SKM-1 (cell line): ENCODE measurements around the gene BRD1.
"Not testable (repeated sequence)": the region's sequence is repeated elsewhere in the genome, so short reads cannot be mapped to it uniquely, and the experiment has no call there.

Experiments
- DNase-seq: peaks from one replicate; lab custom pipeline; 2025; ENCODE audit not compliant: unreplicated experiment; lab: John Stamatoyannopoulos, UW

The BRD1 gene

DNA sequence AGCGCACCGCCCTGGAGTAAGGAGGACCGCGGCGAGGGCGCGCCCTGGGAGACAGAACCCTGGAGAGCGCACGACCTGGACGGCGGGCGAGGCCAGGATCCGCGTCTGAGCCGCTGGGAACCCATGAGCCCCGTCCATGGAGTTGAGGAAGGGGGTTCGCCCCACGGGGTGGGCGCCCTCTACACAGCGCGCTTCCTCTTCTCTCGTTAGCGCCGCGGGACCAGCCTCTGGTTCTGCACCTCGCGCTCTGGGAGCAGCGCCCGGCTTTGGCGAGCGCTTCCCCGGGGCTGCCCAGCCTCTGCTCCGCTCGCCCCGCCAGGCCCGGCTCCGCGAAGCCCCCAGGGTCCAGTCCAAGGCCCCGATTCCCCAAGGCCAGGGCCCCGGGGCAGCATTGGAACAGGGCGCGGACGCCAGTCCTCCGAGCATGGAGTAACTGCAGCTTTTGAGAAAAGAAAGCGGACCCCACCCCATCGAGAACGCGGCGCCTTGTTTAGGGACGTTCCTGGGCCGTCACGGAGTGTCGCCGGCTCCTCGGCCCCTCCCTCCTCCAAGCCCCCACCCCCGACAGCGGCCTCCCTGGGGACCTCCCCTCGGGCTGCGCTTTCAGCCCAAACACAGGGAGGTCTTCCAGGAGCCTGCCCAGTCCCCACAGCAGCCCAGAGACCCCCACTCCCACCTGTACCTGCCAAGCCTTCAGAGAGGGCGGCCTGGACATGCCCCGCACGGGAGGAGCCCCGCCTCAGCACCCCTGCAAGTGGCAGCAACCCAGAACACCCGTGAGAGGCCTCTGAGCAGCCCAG, 56.2 kb downstream of the BRD1 start:
- DNase-seq: no peak

GRCh38 chr22:49770547-49771265, 57.0 kb downstream of the BRD1 start:
- no peak for DNase-seq

GRCh38 chr22:49769691-49770546, 57.8 kb downstream of the BRD1 start:
- no peak for DNase-seq

GRCh38 chr22:49768951-49769690, 58.6 kb downstream of the BRD1 start:
- DNase-seq: no peak

- no peak for DNase-seq
Measured at GRCh38 chr22:49768077-49768910, 59.4 kb downstream of the BRD1 start.

- peak; percentile 62 for DNase-seq
Measured at GRCh38 chr22:49767355-49768062, 60.2 kb downstream of the BRD1 start.

- no peak for DNase-seq
Measured at GRCh38 chr22:49765951-49766350, 61.7 kb downstream of the BRD1 start.

- DNase-seq: no peak
Measured at GRCh38 chr22:49765091-49765771, 62.4 kb downstream of the BRD1 start.

DNA sequence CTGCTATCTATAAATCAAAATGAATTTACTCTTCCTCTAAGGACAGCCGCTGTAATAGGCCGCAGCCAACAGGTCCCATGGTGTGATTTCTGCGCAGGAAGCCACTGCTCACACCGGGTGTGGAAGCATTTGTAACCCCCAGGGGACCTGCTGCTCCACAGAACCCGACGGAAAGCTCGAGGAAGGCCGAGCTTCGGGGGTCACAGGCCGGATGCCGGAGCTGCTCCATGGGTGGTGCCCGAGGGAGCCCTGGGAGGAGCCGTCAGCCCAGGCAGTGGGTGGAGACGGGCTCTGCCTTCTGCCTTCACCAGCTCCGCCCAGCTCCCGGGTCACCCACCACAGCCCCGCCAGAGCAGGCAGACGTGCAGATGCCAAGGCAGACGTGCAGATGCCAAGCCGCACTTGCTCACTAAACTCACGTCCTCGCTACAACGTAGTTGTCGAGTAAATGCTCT, 63.5 kb downstream of the BRD1 start:
- DNase-seq: no peak

DNA sequence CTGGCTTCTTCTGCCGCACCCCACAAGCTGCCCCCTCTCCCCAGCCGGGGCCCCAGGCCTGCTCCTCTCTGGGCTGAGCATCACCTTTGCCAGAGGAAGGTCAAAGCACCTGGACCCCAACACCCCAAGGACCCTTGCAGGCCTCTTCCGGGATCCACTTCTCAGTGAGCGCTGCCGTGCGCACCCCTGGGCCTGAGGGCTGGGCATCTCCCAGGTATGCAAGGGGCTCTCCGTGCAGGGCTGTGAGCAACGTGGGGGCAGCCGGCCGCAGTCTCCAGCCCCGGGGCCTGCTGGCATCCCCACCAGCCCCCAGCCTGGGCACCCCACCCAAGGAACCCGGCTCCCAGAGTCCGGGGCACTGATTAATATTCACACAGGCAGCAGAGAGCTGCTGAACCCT, 64.0 kb downstream of the BRD1 start:
- no peak for DNase-seq

DNA sequence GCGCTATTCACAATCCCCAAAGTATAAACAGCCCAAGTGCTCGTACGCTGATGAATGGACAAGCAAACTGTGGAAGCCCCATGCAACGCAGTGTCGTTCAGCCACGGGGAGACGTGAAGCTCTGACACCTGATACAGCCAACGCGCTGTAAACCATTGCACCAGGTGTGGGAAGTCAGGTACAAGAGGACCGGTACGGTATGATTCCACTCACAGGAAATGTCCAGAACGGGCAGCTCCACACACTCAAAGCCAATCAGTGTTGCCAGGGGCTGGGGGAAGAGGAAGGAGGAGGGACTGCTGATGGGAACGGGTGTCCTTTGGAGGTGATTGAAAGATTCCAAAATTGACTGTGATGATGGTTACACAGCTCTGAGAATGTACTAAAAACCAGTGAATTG, 64.5 kb downstream of the BRD1 start:
- no peak for DNase-seq

GRCh38 chr22:49762571-49762970, 65.1 kb downstream of the BRD1 start:
- DNase-seq: not testable (repeated sequence)

DNA sequence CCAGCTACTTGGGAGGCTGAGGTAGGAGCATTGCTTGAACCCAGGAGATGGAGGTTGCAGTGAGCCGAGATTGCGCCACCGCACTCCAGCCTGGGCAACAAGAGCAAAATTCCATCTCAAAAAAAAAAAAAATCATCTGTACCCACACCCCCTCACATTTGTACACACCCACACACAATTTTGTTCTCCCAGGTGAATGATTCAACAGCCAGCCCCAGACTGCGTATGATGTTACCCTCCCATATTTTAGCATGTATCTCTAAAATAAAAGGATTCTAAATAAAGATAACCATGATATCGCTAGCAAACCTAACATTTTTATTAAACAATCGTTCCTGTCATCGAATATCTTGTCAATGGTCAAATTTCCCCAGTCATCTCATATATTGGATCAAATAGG, 65.8 kb downstream of the BRD1 start:
- DNase-seq: no peak

- peak; percentile 70 for DNase-seq
Measured at GRCh38 chr22:49760630-49761571, 66.8 kb downstream of the BRD1 start.

DNA sequence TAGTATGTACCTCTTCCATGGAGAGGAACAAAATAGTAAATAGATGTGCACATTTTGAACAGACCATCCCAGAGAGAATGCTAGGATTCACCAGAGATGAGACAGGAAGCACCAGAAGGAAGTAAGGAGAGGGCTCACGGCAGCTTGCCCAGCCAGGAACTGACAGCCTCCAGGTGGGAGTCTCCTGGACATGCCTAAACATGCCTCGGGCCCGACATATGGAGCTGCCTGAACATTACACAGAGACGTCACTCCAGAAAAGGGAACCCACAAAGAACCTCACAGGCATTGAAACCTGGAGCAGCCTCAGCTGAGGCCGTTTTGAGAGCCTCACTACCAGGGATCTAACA, 67.4 kb downstream of the BRD1 start:
- DNase-seq: peak; percentile 45

- DNase-seq: no peak
Measured at GRCh38 chr22:49756676-49757075, 71.0 kb downstream of the BRD1 start.

DNA sequence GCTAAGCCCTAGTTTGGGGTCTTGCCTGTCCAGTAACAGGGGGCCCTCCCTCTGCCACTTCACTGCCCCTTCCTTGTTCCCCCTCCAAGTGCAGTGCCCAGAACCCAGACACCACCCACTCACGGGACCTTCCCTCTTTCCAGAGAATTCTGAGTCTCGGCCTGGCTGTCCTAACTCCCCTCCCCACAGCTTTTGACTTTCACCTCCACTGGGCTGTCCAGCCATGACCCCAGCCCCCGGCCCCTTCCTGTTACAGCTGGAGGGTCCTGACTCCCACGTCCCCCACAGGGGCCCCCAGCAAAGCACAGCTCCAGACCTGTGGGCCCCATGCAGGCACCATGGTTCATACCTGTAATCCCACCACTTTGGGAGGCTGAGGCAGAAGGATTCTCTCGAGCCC, 71.5 kb downstream of the BRD1 start:
- DNase-seq: no peak

- no peak for DNase-seq
Measured at GRCh38 chr22:49755631-49756001, 72.1 kb downstream of the BRD1 start.
